ENCODE measurements around the gene AMDHD1.

The AMDHD1 gene

DNA sequence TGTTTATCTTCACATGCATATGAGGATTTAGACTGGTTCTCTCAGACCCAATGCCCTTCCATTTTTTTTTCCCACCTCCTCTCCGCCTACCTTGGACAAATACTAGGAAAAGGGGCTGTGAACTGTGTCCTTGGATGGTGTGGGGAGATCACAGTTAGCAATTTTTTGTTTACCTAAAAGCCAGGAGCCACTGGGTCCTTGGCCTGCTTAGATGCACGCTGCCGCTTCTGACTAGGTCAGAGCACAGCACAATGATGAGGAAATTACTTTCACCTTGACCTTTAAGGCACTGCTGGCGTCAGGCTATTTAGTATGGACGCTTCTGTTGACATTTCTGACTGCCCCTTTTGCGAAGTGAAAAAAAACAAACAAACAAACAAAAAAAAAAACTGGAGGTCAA, 2.6 kb upstream of the AMDHD1 start:
- no peak overlapping the region for H2AFZ ChIP-seq (ENCODE audit: low read length)
- no CpG with 5 or more reads among the region's 6 CpGs for WGBS, 2 donors (ENCODE audit: extremely low coverage in 2 of 2, insufficient read length in 2 of 2, insufficient replicate concordance in 1 of 2)

DNA sequence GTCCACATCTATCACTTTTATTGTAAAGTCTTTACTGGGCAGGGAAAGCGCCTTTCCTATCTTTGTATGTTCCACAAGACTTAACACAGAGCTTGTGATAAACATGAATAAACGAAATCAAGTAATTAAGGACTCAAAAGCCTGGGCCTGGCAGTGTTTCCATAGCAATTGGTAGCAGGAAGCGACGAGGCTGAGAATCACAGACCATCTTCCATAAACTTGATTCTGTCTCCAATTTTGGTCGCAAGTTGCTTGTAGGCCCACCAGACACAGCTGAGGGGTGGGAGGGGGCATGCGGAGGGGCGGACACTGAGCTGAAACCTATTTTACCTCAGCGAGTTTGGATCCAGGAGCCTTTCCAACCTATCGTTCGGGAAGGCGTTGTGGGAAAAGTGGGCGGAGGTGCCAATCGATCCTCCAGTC, 1.0 kb upstream of the AMDHD1 start:
- Histone ChIP-seq H3K18ac (ENCODE audit: low read length) (peak overlapping the region; percentile 100), H2AFZ (ENCODE audit: low read length) (peak overlapping the region; percentile 92), H3K27me3 (ENCODE audit: control insufficient read depth in 3 of 3, insufficient read depth in 3 of 3, low read depth in 1 of 3, low read length in 3 of 3) (peaks cover 0 to 55% (median 7%) of the 10 kb centered on the region in 3 experiments), H4K8ac (ENCODE audit: low read depth, low read length) (no peak overlapping the region), H3K14ac (ENCODE audit: low read length) (no peak overlapping the region), H3K27ac (replicated peaks; ENCODE audit: low read length) (no peak overlapping the region), H2BK15ac (ENCODE audit: low read length) (no peak overlapping the region), H2BK12ac (ENCODE audit: low read length) (no peak overlapping the region), H3K4me1 (ENCODE audit: control insufficient read depth in 2 of 2, insufficient read depth in 1 of 2, low read depth in 1 of 2, low read length in 2 of 2) (peaks cover 0 to 4% of the 10 kb centered on the region in 2 donors), H3K4ac (ENCODE audit: low read length) (no peak overlapping the region), H3K9ac (ENCODE audit: low read depth, low read length, poor library complexity) (peak overlapping the region; percentile 67), H3K9me3 (replicated peaks in 1 of 2; ENCODE audit: control insufficient read depth in 2 of 2, insufficient read depth in 1 of 2, low read depth in 1 of 2, low read length in 2 of 2) (no peaks in the 10 kb centered on the region), H4K91ac (ENCODE audit: low read depth, low read length, poor library complexity) (no peak overlapping the region), H3K36me3 (replicated peaks in 1 of 2; ENCODE audit: control insufficient read depth in 2 of 2, insufficient read depth in 2 of 2, low read length in 2 of 2) (peaks cover 0 to 2% of the 10 kb centered on the region in 2 donors), H3K4me2 (ENCODE audit: insufficient read depth, low read length, poor library complexity, severe bottlenecking) (peak overlapping the region; percentile 95), H2BK120ac (ENCODE audit: low read depth, low read length) (no peak overlapping the region), H2AK5ac (ENCODE audit: low read depth, low read length) (no peak overlapping the region), H2BK5ac (ENCODE audit: low read length) (peak overlapping the region; percentile 85), H3K79me1 (ENCODE audit: low read depth, low read length) (no peaks in the 10 kb centered on the region), H3K4me3 (ENCODE audit: low read length in 2 of 2) (peak overlapping the region; percentile 49 to 90), H3K23ac (ENCODE audit: low read depth, low read length, poor library complexity) (peak overlapping the region; percentile 17)
- no CpG with 5 or more reads among the region's 13 CpGs for WGBS, 2 donors (ENCODE audit: extremely low coverage in 2 of 2, insufficient read length in 2 of 2, insufficient replicate concordance in 1 of 2)
- DNase-seq (ENCODE audit: low spot score), result peak; percentile 47

More for the DNA sequence above, 2.6 kb upstream of the AMDHD1 start:
- Histone ChIP-seq H3K4ac (ENCODE audit: low read length) (no peak overlapping the region), H3K14ac (ENCODE audit: low read length) (no peak overlapping the region), H3K79me1 (ENCODE audit: low read depth, low read length) (no peaks in the 10 kb centered on the region), H3K4me1 (ENCODE audit: control insufficient read depth in 2 of 2, insufficient read depth in 1 of 2, low read depth in 1 of 2, low read length in 2 of 2) (peaks cover 0 to 4% of the 10 kb centered on the region in 2 donors), H3K23ac (ENCODE audit: low read depth, low read length, poor library complexity) (no peak overlapping the region), H4K8ac (ENCODE audit: low read depth, low read length) (no peak overlapping the region), H2BK5ac (ENCODE audit: low read length) (no peak overlapping the region), H3K18ac (ENCODE audit: low read length) (no peak overlapping the region), H3K36me3 (replicated peaks in 1 of 2; ENCODE audit: control insufficient read depth in 2 of 2, insufficient read depth in 2 of 2, low read length in 2 of 2) (peaks cover 0 to 2% of the 10 kb centered on the region in 2 donors), H2BK12ac (ENCODE audit: low read length) (no peak overlapping the region), H3K27ac (replicated peaks; ENCODE audit: low read length) (no peak overlapping the region), H2BK15ac (ENCODE audit: low read length) (no peak overlapping the region), H3K9ac (ENCODE audit: low read depth, low read length, poor library complexity) (no peak overlapping the region), H3K4me3 (ENCODE audit: low read length in 2 of 2) (peak overlapping the region in 1 of 2 donors; percentile 35), H3K9me3 (replicated peaks in 1 of 2; ENCODE audit: control insufficient read depth in 2 of 2, insufficient read depth in 1 of 2, low read depth in 1 of 2, low read length in 2 of 2) (no peaks in the 10 kb centered on the region), H2AK5ac (ENCODE audit: low read depth, low read length) (no peak overlapping the region), H3K4me2 (ENCODE audit: insufficient read depth, low read length, poor library complexity, severe bottlenecking) (no peak overlapping the region), H4K91ac (ENCODE audit: low read depth, low read length, poor library complexity) (no peak overlapping the region), H2BK120ac (ENCODE audit: low read depth, low read length) (no peak overlapping the region), H3K27me3 (ENCODE audit: control insufficient read depth in 3 of 3, insufficient read depth in 3 of 3, low read depth in 1 of 3, low read length in 3 of 3) (peaks cover 0 to 56% (median 7%) of the 10 kb centered on the region in 3 experiments)
- no peak for DNase-seq (ENCODE audit: low spot score)

DNA sequence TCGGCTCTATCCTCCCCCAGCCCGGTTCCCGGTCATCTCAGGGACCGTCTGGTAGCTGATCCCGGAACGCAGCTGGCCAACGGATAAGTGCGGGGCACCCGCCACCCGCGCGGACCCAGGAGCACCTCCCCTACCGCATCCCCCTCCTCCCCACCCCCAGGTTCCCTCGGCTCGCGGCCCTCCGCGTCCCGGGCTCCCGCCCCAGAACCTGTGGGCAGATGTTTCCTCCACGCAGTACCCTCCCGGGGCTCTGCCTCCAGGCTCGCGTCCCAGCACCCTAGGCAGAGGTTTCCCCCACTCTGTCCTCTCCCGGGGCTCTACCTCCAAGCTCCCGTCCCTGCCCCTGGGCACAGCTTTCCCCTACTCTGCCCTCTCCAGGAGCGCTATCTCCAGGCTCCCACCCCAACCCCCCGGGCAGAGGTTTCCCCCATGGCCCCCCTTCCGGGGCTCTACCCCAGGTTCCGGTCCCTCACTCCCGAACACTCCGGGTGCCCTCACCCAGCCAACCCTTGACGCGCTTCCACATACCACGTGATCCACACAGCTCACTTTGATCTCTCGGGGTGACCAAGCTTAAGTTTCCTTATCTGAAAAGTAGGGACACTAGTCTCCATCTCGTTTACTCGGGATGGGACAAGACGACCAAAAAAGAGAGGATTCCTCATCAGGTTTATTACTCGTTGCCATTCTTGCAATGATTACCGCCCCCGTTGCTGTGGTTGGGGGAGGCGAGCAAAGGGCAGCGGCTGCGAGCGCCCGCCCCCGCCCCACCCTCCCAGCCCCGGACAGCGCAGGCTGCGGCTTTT, 404 bp upstream of the AMDHD1 start, which contains the start of gene CCDC38:
Gene CCDC38, minus strand, starts transcription at position 91 of the 806 bp plus-strand sequence. CDS start 6,105 bp downstream, outside the sequence.
- Histone ChIP-seq H3K9me3 (replicated peaks in 1 of 2; ENCODE audit: control insufficient read depth in 2 of 2, insufficient read depth in 1 of 2, low read depth in 1 of 2, low read length in 2 of 2) (no peaks in the 10 kb centered on the region), H2AK5ac (ENCODE audit: low read depth, low read length) (peak within 1 kb of the TSS; percentile 58), H3K4me3 (ENCODE audit: low read length in 2 of 2) (peak within 1 kb of the TSS; percentile 49 to 90), H2BK12ac (ENCODE audit: low read length) (no peak within 1 kb of the TSS), H3K14ac (ENCODE audit: low read length) (peak within 1 kb of the TSS; percentile 67), H3K27ac (replicated peaks; ENCODE audit: low read length) (peak within 1 kb of the TSS; percentile 65), H3K36me3 (replicated peaks in 1 of 2; ENCODE audit: control insufficient read depth in 2 of 2, insufficient read depth in 2 of 2, low read length in 2 of 2) (peaks cover 0 to 2% of the 10 kb centered on the region in 2 donors), H3K23ac (ENCODE audit: low read depth, low read length, poor library complexity) (peak within 1 kb of the TSS; percentile 17), H2BK120ac (ENCODE audit: low read depth, low read length) (peak within 1 kb of the TSS; percentile 74), H3K4me1 (ENCODE audit: control insufficient read depth in 2 of 2, insufficient read depth in 1 of 2, low read depth in 1 of 2, low read length in 2 of 2) (peaks cover 0 to 4% of the 10 kb centered on the region in 2 donors), H4K91ac (ENCODE audit: low read depth, low read length, poor library complexity) (no peak within 1 kb of the TSS), H3K4me2 (ENCODE audit: insufficient read depth, low read length, poor library complexity, severe bottlenecking) (peak within 1 kb of the TSS; percentile 95), H3K27me3 (ENCODE audit: control insufficient read depth in 3 of 3, insufficient read depth in 3 of 3, low read depth in 1 of 3, low read length in 3 of 3) (peaks cover 0 to 52% (median 7%) of the 10 kb centered on the region in 3 experiments), H3K18ac (ENCODE audit: low read length) (peak within 1 kb of the TSS; percentile 100), H2BK15ac (ENCODE audit: low read length) (peak within 1 kb of the TSS; percentile 93), H3K9ac (ENCODE audit: low read depth, low read length, poor library complexity) (peak within 1 kb of the TSS; percentile 96), H3K4ac (ENCODE audit: low read length) (no peak within 1 kb of the TSS), H2BK5ac (ENCODE audit: low read length) (peak within 1 kb of the TSS; percentile 85), H4K8ac (ENCODE audit: low read depth, low read length) (peak within 1 kb of the TSS; percentile 24), H3K79me1 (ENCODE audit: low read depth, low read length) (no peaks in the 10 kb centered on the region), H2AFZ (ENCODE audit: low read length) (peak within 1 kb of the TSS; percentile 92)
- no CpG with 5 or more reads among the region's 51 CpGs for WGBS, 2 donors (ENCODE audit: extremely low coverage in 2 of 2, insufficient read length in 2 of 2, insufficient replicate concordance in 1 of 2)
- peak; percentile 57 for DNase-seq (ENCODE audit: low spot score)

DNA sequence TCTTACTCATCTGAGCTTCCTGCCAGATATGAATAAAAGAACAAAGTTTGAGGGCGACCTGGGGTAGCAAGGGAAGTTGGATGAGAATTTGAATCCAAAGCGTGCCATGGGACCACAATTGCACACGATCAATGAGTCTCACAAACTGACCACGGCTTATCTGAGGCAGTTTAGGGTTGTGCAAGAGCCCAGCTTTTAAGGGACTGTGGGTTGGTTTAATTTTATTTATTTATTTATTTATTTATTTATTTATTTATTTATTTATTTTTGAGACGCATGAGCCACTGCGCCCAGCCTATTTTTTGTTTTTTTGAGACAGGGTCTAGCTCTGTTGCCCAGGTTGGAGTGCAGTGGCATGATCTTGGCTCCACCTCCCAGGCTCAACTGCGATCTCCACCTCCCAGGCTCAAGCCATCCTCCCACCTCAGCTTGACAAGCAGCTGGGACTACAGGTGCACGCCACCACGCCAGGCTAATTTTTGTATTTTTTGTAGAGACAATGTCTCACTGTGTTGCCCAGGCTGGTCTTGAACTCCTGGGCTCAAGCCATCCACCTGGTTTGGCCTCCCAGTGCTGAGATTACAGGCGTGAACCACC, 1.1 kb downstream of the AMDHD1 start:
- Histone ChIP-seq H3K27me3 (ENCODE audit: control insufficient read depth in 3 of 3, insufficient read depth in 3 of 3, low read depth in 1 of 3, low read length in 3 of 3) (peaks cover 0 to 48% (median 7%) of the 10 kb centered on the region in 3 experiments), H2BK120ac (ENCODE audit: low read depth, low read length) (no peak overlapping the region), H2BK12ac (ENCODE audit: low read length) (no peak overlapping the region), H3K27ac (replicated peaks; ENCODE audit: low read length) (no peak overlapping the region), H3K14ac (ENCODE audit: low read length) (no peak overlapping the region), H3K9ac (ENCODE audit: low read depth, low read length, poor library complexity) (no peak overlapping the region), H3K4me1 (ENCODE audit: control insufficient read depth in 2 of 2, insufficient read depth in 1 of 2, low read depth in 1 of 2, low read length in 2 of 2) (peaks cover 0 to 4% of the 10 kb centered on the region in 2 donors), H4K8ac (ENCODE audit: low read depth, low read length) (no peak overlapping the region), H2BK5ac (ENCODE audit: low read length) (no peak overlapping the region), H3K79me1 (ENCODE audit: low read depth, low read length) (no peaks in the 10 kb centered on the region), H2BK15ac (ENCODE audit: low read length) (no peak overlapping the region), H3K36me3 (replicated peaks in 1 of 2; ENCODE audit: control insufficient read depth in 2 of 2, insufficient read depth in 2 of 2, low read length in 2 of 2) (peaks cover 0 to 2% of the 10 kb centered on the region in 2 donors), H2AFZ (ENCODE audit: low read length) (no peak overlapping the region), H3K4me2 (ENCODE audit: insufficient read depth, low read length, poor library complexity, severe bottlenecking) (no peak overlapping the region), H3K23ac (ENCODE audit: low read depth, low read length, poor library complexity) (no peak overlapping the region), H3K4me3 (ENCODE audit: low read length in 2 of 2) (no peak overlapping the region), H3K9me3 (replicated peaks in 1 of 2; ENCODE audit: control insufficient read depth in 2 of 2, insufficient read depth in 1 of 2, low read depth in 1 of 2, low read length in 2 of 2) (no peaks in the 10 kb centered on the region), H2AK5ac (ENCODE audit: low read depth, low read length) (no peak overlapping the region), H3K18ac (ENCODE audit: low read length) (no peak overlapping the region), H3K4ac (ENCODE audit: low read length) (no peak overlapping the region), H4K91ac (ENCODE audit: low read depth, low read length, poor library complexity) (no peak overlapping the region)
- DNase-seq (ENCODE audit: low spot score), result no peak
- WGBS, 2 donors (ENCODE audit: extremely low coverage in 2 of 2, insufficient read length in 2 of 2, insufficient replicate concordance in 1 of 2), result no CpG with 5 or more reads among the region's 10 CpGs

Data from neuronal stem cell (in vitro differentiated cells).